BE2C (cell line): Measurements from ENCODE around the gene CLDN20.

Experiments
- DNase-seq: peaks from one replicate; pipeline ENCODE4 v3.0.0-alpha.2; 2020
- H3K27me3 ChIP-seq: fragments of 250-450 bp; sonication (Bioruptor Pico); 2 replicates; pipeline ENCODE4 v1.5.1; 2020; ENCODE audit warnings: mild to moderate bottlenecking
- H3K36me3 ChIP-seq: fragments of 250-450 bp; sonication (Bioruptor Pico); 2 replicates; pipeline ENCODE4 v1.5.1; 2020; ENCODE audit warnings: mild to moderate bottlenecking
- H3K4me1 ChIP-seq: fragments of 250-450 bp; sonication (Bioruptor Pico); 2 replicates; pipeline ENCODE4 v1.5.1; 2020
- H3K4me3 ChIP-seq: 2 replicates; pipeline ENCODE4 v1.5.1; 2011; ENCODE audit warnings: low read depth, low read length
- H3K9me3 ChIP-seq: fragments of 250-450 bp; sonication (Bioruptor Pico); 2 replicates; pipeline ENCODE4 v1.5.1; 2020
- TF ChIP-seq, protein P1 (sequence below): IDR thresholded peaks from 2 replicates; pipeline ENCODE4 v1.5.1; 2012; ENCODE audit warnings: mild to moderate bottlenecking, low read depth, low read length

The CLDN20 gene

DNA sequence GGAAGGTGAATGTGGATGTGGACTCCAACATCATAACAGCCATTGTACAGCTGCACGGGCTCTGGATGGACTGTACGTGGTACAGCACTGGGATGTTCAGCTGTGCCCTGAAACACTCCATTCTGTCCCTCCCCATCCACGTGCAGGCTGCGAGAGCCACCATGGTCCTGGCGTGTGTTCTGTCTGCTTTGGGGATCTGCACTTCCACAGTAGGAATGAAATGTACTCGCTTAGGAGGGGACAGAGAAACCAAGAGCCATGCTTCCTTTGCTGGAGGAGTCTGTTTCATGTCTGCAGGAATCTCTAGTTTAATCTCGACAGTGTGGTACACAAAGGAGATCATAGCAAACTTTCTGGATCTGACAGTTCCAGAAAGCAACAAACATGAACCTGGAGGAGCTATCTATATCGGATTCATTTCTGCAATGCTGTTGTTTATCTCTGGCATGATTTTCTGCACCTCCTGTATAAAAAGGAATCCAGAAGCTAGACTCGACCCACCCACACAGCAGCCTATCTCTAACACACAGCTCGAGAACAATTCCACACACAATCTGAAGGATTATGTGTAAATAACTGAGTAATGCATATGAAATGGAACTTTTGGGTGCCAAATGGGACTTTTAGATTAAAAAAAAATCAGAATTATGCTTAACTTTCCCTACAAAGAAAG lies 12.1 kb downstream of the CLDN20 start:
- Histone ChIP-seq H3K4me1 (peaks cover 56% of the 10 kb centered on the region), H3K36me3 (peaks cover 15% of the 10 kb centered on the region), H3K27me3 (no peaks in the 10 kb centered on the region), H3K9me3 (no peaks in the 10 kb centered on the region), H3K4me3 (no peak overlapping the region)
- DNase-seq, result peak; percentile 71
- TF ChIP-seq, protein P1, sequence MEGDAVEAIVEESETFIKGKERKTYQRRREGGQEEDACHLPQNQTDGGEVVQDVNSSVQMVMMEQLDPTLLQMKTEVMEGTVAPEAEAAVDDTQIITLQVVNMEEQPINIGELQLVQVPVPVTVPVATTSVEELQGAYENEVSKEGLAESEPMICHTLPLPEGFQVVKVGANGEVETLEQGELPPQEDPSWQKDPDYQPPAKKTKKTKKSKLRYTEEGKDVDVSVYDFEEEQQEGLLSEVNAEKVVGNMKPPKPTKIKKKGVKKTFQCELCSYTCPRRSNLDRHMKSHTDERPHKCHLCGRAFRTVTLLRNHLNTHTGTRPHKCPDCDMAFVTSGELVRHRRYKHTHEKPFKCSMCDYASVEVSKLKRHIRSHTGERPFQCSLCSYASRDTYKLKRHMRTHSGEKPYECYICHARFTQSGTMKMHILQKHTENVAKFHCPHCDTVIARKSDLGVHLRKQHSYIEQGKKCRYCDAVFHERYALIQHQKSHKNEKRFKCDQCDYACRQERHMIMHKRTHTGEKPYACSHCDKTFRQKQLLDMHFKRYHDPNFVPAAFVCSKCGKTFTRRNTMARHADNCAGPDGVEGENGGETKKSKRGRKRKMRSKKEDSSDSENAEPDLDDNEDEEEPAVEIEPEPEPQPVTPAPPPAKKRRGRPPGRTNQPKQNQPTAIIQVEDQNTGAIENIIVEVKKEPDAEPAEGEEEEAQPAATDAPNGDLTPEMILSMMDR, result no peak

DNA sequence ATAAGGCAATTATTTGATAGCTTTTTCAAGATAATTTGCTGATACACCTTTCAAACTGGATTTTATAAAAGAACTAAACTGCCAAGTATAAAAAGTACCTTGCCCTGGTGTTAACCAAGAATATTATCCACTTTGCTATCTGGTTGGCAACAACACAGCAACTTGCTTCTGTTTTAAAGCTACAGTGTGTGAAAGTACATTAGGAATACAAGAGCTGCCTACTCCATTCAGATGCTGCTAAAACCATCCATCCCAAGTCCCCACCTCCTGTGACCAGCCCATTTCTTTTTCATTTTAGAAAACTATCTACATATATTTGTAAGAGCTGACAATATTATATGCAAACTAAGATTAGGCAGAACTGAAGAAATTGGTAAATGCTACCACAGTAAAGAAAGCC lies 12.8 kb downstream of the CLDN20 start:
- TF ChIP-seq, protein P1, result no peak
- peaks cover 15% of the 10 kb centered on the region for H3K36me3 ChIP-seq

DNA sequence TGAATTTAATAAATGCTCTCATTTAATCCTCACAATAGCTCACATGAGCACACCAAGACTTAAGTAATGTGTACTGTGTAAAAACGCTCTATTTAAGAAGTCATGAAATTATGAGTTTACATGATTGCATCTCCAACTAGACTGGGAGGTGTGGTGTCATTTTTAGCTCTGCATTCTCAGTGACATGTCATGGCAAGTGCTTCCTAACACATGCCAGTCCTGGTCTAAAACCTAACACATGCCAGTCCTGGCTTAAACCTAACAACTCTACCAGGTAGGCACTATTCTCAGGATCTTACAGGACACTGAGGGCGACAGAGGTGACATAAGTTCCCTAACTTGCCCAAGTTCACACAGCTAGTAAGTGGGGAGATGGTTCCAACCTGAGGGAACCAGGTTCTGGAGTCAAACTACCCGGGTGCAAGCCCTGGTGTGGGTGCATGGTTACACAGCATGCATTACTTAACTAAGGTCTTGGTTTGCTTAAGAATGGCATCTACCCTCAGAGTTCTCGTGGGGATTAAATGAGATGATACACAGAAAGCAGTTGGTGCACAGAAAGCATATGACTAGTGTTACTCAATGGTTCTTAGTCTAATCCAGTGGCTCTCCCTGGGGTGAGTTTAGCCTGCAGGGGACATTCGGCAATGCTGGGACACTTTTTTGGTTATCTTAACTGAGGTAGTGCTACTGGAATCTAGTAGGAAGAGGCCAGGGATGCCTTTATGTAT lies 14.7 kb downstream of the CLDN20 start:
- peaks cover 36% of the 10 kb centered on the region for H3K4me1 ChIP-seq
- no peaks in the 10 kb centered on the region for H3K27me3 ChIP-seq
- H3K9me3 ChIP-seq, result no peaks in the 10 kb centered on the region
- TF ChIP-seq, protein P1, result no peak
- H3K36me3 ChIP-seq, result peaks cover 27% of the 10 kb centered on the region
- H3K4me3 ChIP-seq, result no peak overlapping the region
- DNase-seq, result no peak

More for the DNA sequence above, 12.8 kb downstream of the CLDN20 start:
- Histone ChIP-seq H3K4me3 (no peak overlapping the region), H3K9me3 (no peaks in the 10 kb centered on the region), H3K4me1 (peaks cover 50% of the 10 kb centered on the region), H3K27me3 (no peaks in the 10 kb centered on the region)
- no peak for DNase-seq

DNA sequence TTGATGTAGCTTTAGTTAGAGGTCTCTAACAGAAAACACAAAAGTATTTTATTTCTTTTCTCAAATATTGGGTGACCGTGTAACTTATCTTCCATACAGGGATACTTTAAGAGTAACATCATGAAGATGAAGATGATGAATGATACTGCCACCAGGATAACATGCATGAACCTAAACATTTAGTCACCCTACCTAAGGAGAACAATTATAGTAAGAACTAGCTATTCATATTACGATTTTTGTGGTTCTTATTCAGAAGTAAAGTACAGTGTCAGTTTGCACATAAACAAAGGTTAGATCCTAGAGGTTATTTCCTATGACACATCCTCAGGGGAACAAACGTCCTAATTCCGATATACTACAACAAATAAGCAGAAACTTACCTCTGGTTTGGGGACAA lies 21.0 kb downstream of the CLDN20 start:
- DNase-seq, result no peak
- Histone ChIP-seq H3K4me3 (no peak overlapping the region), H3K27me3 (no peaks in the 10 kb centered on the region), H3K9me3 (no peaks in the 10 kb centered on the region), H3K36me3 (peaks cover 51% of the 10 kb centered on the region), H3K4me1 (no peaks in the 10 kb centered on the region)
- TF ChIP-seq, protein P1, result no peak

DNA sequence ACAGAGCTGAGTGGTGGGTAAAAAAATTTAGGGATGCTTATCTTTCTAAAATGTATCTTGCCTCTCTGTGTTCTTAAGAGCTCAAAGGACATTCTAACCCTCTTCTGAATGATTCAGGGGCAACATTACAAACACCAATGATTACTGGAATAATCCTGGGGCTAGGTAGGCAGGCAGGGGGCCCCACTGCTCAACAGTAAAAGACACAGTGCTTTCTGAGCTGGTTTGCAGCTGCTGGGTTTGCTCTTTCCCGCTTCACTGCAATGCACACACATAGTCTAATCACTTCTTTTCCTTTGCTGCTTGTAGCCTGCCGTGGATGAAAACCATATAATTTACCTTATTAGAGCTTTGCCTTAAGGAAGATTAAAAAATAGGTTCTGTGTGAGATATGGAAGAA lies 23.9 kb downstream of the CLDN20 start:
- H3K36me3 ChIP-seq, result peaks cover 35% of the 10 kb centered on the region
- H3K27me3 ChIP-seq, result no peaks in the 10 kb centered on the region
- H3K4me1 ChIP-seq, result no peaks in the 10 kb centered on the region
- TF ChIP-seq, protein P1, result peak; percentile 27
- H3K4me3 ChIP-seq, result no peak overlapping the region
- no peaks in the 10 kb centered on the region for H3K9me3 ChIP-seq
- no peak for DNase-seq

DNA sequence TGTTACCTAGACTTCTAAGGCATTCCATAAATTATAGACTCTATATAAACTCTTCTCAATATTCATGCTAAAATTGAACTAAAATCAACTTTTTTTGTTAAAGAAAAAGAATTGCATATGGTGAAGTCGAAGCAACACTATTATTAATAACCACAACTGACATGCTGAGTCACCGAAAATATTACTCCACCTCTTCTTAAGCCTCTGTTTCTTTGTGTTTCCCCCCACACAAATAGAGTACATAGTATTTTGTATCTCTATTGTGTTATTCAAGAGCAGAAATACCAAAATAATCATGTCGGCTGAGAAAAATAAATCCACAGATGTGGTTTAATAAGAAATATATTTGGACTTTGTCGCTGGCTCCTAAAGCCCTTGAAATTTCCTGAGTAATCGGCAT lies 26.7 kb downstream of the CLDN20 start:
- TF ChIP-seq, protein P1, result no peak
- no peak overlapping the region for H3K4me3 ChIP-seq
- peaks cover 19% of the 10 kb centered on the region for H3K36me3 ChIP-seq
- no peaks in the 10 kb centered on the region for H3K9me3 ChIP-seq
- no peak for DNase-seq
- H3K27me3 ChIP-seq, result no peaks in the 10 kb centered on the region
- no peaks in the 10 kb centered on the region for H3K4me1 ChIP-seq
